ENCODE measurements around the gene C20orf141.
A peak's percentile ranks its signal among the peaks of the same experiment; 100 is the strongest.

C20orf141 gene

DNA sequence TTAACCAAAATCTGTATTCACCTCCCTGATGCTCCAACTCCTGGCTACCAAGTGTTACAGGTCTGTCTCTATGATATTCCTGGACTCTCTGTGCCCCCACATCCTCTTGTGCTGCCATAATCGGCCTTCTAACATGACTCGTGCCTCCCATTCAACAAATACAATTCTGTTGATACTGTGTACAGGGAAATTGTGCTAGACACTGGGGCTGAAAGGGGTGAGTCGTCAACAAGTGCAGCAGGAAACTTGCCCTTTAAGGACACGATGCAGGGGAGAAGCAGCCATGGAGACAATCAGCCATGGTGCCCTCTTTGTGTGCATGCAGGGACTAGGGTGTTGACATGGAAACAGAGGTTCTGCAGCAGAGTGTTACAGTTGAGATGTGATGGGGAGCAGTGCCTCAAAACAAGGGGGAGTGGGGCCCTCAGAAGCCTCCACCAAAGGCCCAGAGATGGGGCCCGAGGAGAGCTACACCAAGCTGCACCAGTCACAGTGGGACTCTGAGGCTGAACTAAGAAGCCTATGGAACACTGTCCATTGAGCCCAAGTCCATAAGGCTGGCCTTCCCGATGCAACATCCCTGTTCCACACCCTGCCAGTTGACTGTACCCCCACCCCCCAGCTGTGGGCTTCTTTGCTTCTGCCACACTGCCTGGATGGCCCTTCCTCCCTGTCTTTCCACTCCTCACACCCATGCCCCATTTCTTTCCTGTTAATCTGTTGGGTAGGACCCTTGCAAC is 22.6 kb downstream of the C20orf141 start:
- no peak overlapping the region for H3K27ac ChIP-seq (ENCODE audit: low read depth, low read length, severe bottlenecking)
- peaks cover 5% of the 10 kb centered on the region for H3K4me1 ChIP-seq (ENCODE audit: control insufficient read depth, insufficient read depth, low read length, poor library complexity, severe bottlenecking)
- WGBS, 2 experiments (ENCODE audit: insufficient coverage in 2 of 2), result 91 to 93% methylated on average over 4 of the region's 6 CpGs
- peaks cover 23% of the 10 kb centered on the region for H3K36me3 ChIP-seq (ENCODE audit: control insufficient read depth, insufficient read depth, low read length)
- no peak overlapping the region for H3K4me3 ChIP-seq (ENCODE audit: extremely low read depth, insufficient read depth, low read length, poor library complexity, severe bottlenecking)
- no peaks in the 10 kb centered on the region for H3K9me3 ChIP-seq (ENCODE audit: control insufficient read depth, low read length)

DNA sequence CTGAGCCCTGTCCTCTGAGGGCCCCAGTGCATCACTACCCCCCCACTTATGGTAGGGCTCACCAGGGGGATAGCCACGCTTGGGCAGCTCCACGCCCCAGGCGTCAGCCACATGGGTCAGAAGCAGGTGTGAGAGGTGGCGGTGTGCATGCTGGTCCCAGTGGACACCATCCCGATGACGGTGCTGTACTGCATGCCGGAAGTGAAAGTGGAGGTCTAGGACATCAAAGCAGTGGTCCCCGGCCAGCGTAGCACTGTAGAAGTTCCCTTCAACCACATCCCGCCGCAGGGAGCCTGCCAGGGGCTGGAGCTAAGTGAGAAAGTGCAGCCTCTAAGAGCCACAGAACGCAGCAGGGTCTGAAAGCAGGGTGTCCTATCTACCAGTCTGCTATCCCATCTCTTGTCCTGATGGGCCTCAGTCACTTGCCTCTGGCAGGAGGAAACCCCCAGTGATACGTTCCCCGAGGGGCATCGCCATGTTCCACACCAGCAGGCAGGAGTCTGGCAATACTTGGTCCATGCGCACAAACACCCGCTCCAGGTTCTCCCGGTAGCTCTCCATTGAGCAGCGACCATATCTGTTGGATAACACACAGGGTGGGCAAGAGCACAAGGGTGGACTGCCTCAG is 23.5 kb downstream of the C20orf141 start:
- H3K4me3 ChIP-seq (ENCODE audit: extremely low read depth, insufficient read depth, low read length, poor library complexity, severe bottlenecking), result no peak overlapping the region
- no peak overlapping the region for H3K27ac ChIP-seq (ENCODE audit: low read depth, low read length, severe bottlenecking)
- WGBS, 2 experiments (ENCODE audit: insufficient coverage in 2 of 2), result 95 to 96% methylated on average over 18 to 19 of the region's 19 CpGs
- no peaks in the 10 kb centered on the region for H3K9me3 ChIP-seq (ENCODE audit: control insufficient read depth, low read length)
- H3K36me3 ChIP-seq (ENCODE audit: control insufficient read depth, insufficient read depth, low read length), result peaks cover 23% of the 10 kb centered on the region
- peaks cover 5% of the 10 kb centered on the region for H3K4me1 ChIP-seq (ENCODE audit: control insufficient read depth, insufficient read depth, low read length, poor library complexity, severe bottlenecking)

DNA sequence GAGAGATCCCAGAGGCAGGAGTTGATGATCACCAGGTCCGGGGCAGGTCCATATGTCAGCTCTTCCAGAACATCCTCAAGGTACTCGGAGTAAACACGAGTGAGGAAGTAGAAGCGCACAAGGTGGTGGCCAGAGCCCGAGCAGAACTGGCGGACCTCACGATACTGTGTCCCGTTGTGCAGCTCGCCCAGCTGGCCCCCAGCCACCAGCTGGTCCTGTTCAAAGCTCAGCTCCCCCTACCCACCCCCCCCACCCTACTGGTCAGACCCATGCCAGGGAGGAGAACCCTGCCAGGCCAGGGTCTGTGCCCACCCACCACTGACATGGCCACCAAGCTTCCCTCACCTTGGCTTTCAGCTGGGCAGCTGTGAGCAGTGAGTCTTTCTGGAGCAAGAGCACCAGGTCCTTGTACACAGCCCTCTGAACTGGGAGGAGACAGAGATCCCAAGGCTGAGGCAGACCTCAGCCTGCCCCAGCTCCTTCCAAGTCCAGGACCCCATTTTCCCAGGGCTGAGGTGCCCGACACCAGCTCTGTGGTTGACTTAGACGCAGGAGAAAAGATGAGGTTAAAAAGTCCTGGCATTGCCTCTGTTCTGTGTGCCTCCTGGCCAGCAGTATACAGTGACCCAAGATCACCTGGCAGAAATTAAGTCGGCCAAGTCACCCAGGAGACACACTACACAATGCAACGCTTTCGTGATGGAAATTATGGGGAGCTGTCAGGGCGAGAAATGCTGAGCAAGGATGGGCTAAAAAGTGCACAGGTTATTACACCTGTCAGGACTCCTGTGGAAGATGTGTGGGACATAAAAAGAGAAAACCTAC is 24.3 kb downstream of the C20orf141 start:
- Histone ChIP-seq H3K4me3 (ENCODE audit: extremely low read depth, insufficient read depth, low read length, poor library complexity, severe bottlenecking) (no peak overlapping the region), H3K36me3 (ENCODE audit: control insufficient read depth, insufficient read depth, low read length) (peaks cover 23% of the 10 kb centered on the region), H3K4me1 (ENCODE audit: control insufficient read depth, insufficient read depth, low read length, poor library complexity, severe bottlenecking) (peaks cover 5% of the 10 kb centered on the region), H3K27ac (ENCODE audit: low read depth, low read length, severe bottlenecking) (no peak overlapping the region), H3K9me3 (ENCODE audit: control insufficient read depth, low read length) (no peaks in the 10 kb centered on the region)
- 98% methylated on average over 9 to 13 of the region's 15 CpGs for WGBS, 2 experiments (ENCODE audit: insufficient coverage in 2 of 2)

DNA sequence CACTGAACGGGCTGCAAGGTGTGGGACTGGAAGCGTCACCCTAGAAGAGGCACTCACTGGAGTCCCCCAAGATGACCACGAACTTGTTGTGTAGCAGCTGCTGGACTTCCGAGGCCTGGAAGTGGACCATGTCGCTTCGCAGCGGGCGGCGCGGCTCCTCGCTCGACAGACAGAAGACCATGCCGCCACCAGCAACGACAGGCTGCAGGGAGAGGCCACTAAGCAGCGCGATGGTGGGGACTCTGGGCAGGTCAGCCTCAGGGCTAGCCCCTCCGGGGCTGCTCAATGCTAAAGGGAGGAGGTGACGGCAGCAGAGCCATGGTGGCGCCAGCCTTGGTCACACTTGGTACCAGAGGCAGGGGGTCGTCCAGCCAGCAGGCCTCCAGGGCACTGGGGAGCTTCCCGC is 24.9 kb downstream of the C20orf141 start:
- Histone ChIP-seq H3K4me1 (ENCODE audit: control insufficient read depth, insufficient read depth, low read length, poor library complexity, severe bottlenecking) (peaks cover 5% of the 10 kb centered on the region), H3K36me3 (ENCODE audit: control insufficient read depth, insufficient read depth, low read length) (peaks cover 19% of the 10 kb centered on the region), H3K9me3 (ENCODE audit: control insufficient read depth, low read length) (no peaks in the 10 kb centered on the region), H3K4me3 (ENCODE audit: extremely low read depth, insufficient read depth, low read length, poor library complexity, severe bottlenecking) (peak overlapping the region; percentile 64), H3K27ac (ENCODE audit: low read depth, low read length, severe bottlenecking) (no peak overlapping the region)
- WGBS, 2 experiments (ENCODE audit: insufficient coverage in 2 of 2), result 95 to 96% methylated on average over 20 to 21 of the region's 21 CpGs

DNA sequence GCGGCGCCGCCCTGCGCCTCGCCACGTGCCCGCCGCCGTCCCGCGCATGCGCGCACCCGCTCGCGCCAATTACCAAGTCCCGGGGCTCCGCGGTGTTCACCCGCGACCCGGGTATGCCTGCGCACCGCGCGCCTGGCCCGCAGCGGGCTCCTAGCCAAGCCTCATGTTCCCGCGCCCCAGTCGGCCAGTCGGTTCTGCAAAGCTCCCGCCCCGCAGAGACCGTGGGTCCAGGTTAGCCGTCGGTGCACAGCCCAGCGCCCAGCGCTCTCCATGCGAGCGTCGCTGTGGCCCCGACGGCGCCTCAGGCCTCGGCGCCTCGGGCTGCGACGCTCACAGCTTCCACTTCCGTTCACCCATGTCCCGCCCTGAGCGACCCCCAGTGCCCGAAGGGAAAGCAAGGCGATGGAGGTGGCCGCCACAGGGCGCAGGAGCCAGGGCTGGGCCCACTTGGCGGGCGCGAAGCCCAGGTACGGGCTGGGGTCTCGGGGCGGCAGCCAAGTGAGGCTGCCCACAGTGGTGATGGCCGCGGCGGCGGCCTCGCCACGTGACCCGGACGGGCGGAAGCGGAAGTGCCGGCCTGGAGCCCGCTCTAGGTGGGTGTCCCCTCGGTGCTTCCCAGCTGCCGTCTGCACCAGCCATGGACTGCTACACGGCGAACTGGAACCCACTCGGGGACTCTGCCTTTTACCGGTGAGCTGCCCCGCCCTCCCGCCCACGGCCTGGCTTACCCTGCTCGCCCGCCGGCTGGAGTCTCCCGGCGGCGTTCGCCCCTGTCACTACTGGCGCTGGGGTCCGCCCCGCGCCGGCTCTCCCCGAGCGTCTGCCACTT is 25.6 kb downstream of the C20orf141 start, which contains the start of the genes PCED1A and VPS16:
Gene PCED1A, minus strand, starts transcription at position 518 of the 829 bp plus-strand sequence. CDS start 743 bp downstream, outside the sequence.
Gene VPS16, plus strand, starts transcription at position 608 of the 829 bp plus-strand sequence. Its CDS starts 30 bp downstream, at position 638.
- 21 to 34% methylated on average over 64 to 80 of the region's 98 CpGs for WGBS, 2 experiments (ENCODE audit: insufficient coverage in 2 of 2)
- peak within 1 kb of the TSS; percentile 36 for H3K27ac ChIP-seq (ENCODE audit: low read depth, low read length, severe bottlenecking)
- H3K4me1 ChIP-seq (ENCODE audit: control insufficient read depth, insufficient read depth, low read length, poor library complexity, severe bottlenecking), result peaks cover 5% of the 10 kb centered on the region
- H3K36me3 ChIP-seq (ENCODE audit: control insufficient read depth, insufficient read depth, low read length), result peaks cover 14% of the 10 kb centered on the region
- no peaks in the 10 kb centered on the region for H3K9me3 ChIP-seq (ENCODE audit: control insufficient read depth, low read length)
- H3K4me3 ChIP-seq (ENCODE audit: extremely low read depth, insufficient read depth, low read length, poor library complexity, severe bottlenecking), result peak within 1 kb of the TSS; percentile 64

DNA sequence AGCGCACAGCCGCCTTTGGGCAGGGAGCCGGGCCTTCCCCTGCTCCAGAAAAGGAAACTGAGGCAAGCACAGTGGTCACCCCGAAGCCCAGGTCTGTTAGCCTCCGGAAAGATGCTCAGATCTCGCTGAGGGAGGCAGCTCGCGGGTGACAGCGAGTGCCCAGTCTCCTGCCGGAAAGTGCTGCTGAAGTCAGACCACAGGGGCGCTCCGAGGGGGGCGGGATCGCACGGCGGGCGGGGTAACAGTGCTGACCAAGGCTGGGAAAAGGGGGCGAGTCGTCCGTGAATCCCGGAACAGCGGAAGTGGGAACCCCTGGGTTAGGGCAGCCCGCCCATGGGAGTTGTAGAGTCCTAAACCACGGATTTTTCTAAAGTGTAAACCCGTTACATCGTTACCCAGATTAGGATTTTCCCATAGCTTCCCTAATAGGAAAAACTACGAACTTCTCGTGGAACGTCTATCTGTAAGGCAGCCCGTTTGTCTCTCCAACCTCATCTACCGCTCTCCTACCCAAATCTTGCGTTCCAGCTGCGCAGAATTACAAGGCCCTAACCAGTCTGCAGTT is 26.3 kb downstream of the C20orf141 start:
- Histone ChIP-seq H3K4me1 (ENCODE audit: control insufficient read depth, insufficient read depth, low read length, poor library complexity, severe bottlenecking) (peaks cover 5% of the 10 kb centered on the region), H3K4me3 (ENCODE audit: extremely low read depth, insufficient read depth, low read length, poor library complexity, severe bottlenecking) (peak overlapping the region; percentile 64), H3K36me3 (ENCODE audit: control insufficient read depth, insufficient read depth, low read length) (peaks cover 13% of the 10 kb centered on the region), H3K27ac (ENCODE audit: low read depth, low read length, severe bottlenecking) (peak overlapping the region; percentile 29), H3K9me3 (ENCODE audit: control insufficient read depth, low read length) (no peaks in the 10 kb centered on the region)
- 6 to 9% methylated on average over 30 to 33 of the region's 33 CpGs for whole genome bisulfite sequencing, 2 experiments (ENCODE audit: insufficient coverage in 2 of 2)

DNA sequence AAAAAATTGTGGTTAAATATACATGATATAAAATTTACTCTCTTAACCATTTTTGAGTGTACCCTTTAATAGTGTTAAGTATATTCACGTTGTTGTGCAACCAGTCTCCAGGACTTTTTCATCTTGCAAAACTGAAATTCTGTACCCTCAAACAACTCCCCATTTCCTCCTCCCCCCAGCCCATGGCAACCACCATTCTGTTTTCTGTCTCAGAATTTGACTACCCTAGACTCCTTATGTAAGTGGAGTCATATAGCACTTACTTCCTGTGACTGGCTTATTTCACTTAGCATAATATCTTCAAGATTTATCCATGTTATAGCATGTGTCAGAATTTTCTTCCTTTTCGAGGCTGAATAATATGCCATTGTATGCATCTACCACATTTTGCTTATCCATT is 30.8 kb downstream of the C20orf141 start:
- no peaks in the 10 kb centered on the region for H3K9me3 ChIP-seq (ENCODE audit: control insufficient read depth, low read length)
- no peaks in the 10 kb centered on the region for H3K36me3 ChIP-seq (ENCODE audit: control insufficient read depth, insufficient read depth, low read length)
- peaks cover 5% of the 10 kb centered on the region for H3K4me1 ChIP-seq (ENCODE audit: control insufficient read depth, insufficient read depth, low read length, poor library complexity, severe bottlenecking)
- no peak overlapping the region for H3K27ac ChIP-seq (ENCODE audit: low read depth, low read length, severe bottlenecking)
- no peak overlapping the region for H3K4me3 ChIP-seq (ENCODE audit: extremely low read depth, insufficient read depth, low read length, poor library complexity, severe bottlenecking)
- WGBS, 2 experiments (ENCODE audit: insufficient coverage in 2 of 2), result no CpG with 5 or more reads among the region's 2 CpGs

DNA sequence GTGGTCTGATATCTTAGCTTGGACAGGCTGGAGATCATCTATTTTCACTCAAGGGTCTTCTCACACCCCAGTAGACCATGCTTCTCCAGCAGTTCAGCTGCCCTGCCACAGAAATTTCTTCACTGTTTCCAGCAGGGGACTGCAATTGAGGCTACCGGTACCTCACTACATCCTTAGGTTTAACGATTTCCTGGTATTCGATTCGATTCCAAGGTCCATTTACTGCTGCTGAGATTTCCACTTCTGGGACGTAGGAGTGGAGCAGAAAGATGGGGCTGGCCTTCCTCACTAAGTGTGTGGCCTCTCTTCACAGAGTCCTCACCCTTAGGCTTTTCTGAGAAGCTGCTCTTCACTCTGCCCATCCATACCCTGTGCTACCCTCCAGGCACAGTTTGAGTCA is 31.9 kb downstream of the C20orf141 start:
- WGBS, 2 experiments (ENCODE audit: insufficient coverage in 2 of 2), result 98 to 100% methylated on average over 5 of the region's 5 CpGs

DNA sequence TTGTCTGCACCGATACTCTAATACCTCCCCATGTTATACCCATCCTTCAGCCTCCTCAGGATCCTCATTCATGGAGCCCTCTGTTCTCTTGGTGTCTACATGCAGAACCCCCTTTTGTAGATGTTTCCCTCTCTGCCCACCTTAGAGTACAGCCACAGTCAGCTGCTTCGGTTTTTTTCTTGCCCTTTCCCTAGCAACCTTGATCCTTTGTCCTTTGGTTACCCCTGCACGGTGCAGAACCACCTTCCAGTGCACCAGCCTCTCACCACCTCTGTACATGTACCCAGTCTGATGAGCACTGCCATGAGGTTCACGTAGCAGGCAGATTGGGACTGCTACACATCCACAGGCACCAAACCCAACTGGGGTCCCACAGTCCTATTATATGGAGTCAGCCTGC is 33.0 kb downstream of the C20orf141 start:
- Histone ChIP-seq H3K27ac (ENCODE audit: low read depth, low read length, severe bottlenecking) (no peak overlapping the region), H3K36me3 (ENCODE audit: control insufficient read depth, insufficient read depth, low read length) (no peaks in the 10 kb centered on the region), H3K9me3 (ENCODE audit: control insufficient read depth, low read length) (no peaks in the 10 kb centered on the region), H3K4me1 (ENCODE audit: control insufficient read depth, insufficient read depth, low read length, poor library complexity, severe bottlenecking) (no peaks in the 10 kb centered on the region), H3K4me3 (ENCODE audit: extremely low read depth, insufficient read depth, low read length, poor library complexity, severe bottlenecking) (no peak overlapping the region)
- 94 to 96% methylated on average over 4 of the region's 4 CpGs for WGBS, 2 experiments (ENCODE audit: insufficient coverage in 2 of 2)

More for the DNA sequence above, 31.9 kb downstream of the C20orf141 start:
- no peak overlapping the region for H3K4me3 ChIP-seq (ENCODE audit: extremely low read depth, insufficient read depth, low read length, poor library complexity, severe bottlenecking)
- H3K4me1 ChIP-seq (ENCODE audit: control insufficient read depth, insufficient read depth, low read length, poor library complexity, severe bottlenecking), result peaks cover 1% of the 10 kb centered on the region
- no peaks in the 10 kb centered on the region for H3K9me3 ChIP-seq (ENCODE audit: control insufficient read depth, low read length)
- H3K36me3 ChIP-seq (ENCODE audit: control insufficient read depth, insufficient read depth, low read length), result no peaks in the 10 kb centered on the region
- H3K27ac ChIP-seq (ENCODE audit: low read depth, low read length, severe bottlenecking), result no peak overlapping the region

DNA sequence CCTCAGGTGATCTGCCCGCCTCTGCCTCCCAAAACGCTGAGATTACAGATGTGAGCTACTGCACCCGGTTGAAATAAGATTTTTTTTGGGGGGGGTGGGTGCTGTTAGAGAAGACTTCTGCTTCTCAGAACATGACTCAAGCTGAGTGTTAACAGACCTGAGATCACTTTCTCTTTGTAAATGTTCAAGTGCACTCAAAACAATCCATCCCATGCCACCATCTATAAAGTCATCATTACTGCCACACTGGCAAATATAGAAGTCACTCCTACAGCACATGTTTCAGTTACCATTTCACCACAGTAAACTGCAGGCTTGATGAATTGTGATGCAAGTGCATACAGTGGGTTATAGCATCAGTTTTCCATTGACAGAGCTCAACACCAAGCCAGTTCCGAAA is 34.7 kb downstream of the C20orf141 start:
- 88 to 100% methylated on average over 1 to 4 of the region's 4 CpGs for WGBS, 2 experiments (ENCODE audit: insufficient coverage in 2 of 2)
- H3K9me3 ChIP-seq (ENCODE audit: control insufficient read depth, low read length), result no peaks in the 10 kb centered on the region
- H3K36me3 ChIP-seq (ENCODE audit: control insufficient read depth, insufficient read depth, low read length), result no peaks in the 10 kb centered on the region
- no peak overlapping the region for H3K4me3 ChIP-seq (ENCODE audit: extremely low read depth, insufficient read depth, low read length, poor library complexity, severe bottlenecking)
- H3K4me1 ChIP-seq (ENCODE audit: control insufficient read depth, insufficient read depth, low read length, poor library complexity, severe bottlenecking), result no peaks in the 10 kb centered on the region
- H3K27ac ChIP-seq (ENCODE audit: low read depth, low read length, severe bottlenecking), result no peak overlapping the region

All from mesodermal cell (in vitro differentiated cells).